Type B pancreatic cell (in vitro differentiated cells): ENCODE results near the gene SPTBN4. TPM values are rescaled to one million over a fixed set of nuclear protein-coding genes. Genes with fewer than 3 reads are reported as not detected.

Experiments
- DNase-seq: peaks from one replicate; pipeline ENCODE4 v3.0.0; 2021; ENCODE audit warnings: mixed read lengths; ENCODE audit not compliant: unreplicated experiment; ENCODE audit errors: extremely low spot score
- H3K27ac Mint-ChIP-seq: 2 replicates; pipeline ENCODE4 v1.8.0; 2021; ENCODE audit warnings: mild to moderate bottlenecking, mixed read lengths
- H3K27me3 Mint-ChIP-seq: 2 replicates; pipeline ENCODE4 v1.8.0; 2021; ENCODE audit warnings: mixed read lengths
- H3K36me3 Mint-ChIP-seq: 2 replicates; pipeline ENCODE4 v1.8.0; 2021; ENCODE audit warnings: mixed read lengths
- H3K4me1 Mint-ChIP-seq: one replicate; pipeline ENCODE4 v1.8.0; 2021; ENCODE audit warnings: mixed read lengths; ENCODE audit not compliant: unreplicated experiment
- H3K4me3 Mint-ChIP-seq: 2 replicates; pipeline ENCODE4 v1.8.0; 2021; ENCODE audit warnings: mild to moderate bottlenecking, mixed read lengths
- H3K9me3 Mint-ChIP-seq: 2 replicates; pipeline ENCODE4 v1.8.0; 2021; ENCODE audit warnings: mixed read lengths
- total RNA-seq: library from RNA; stranded (reverse); gene quantifications from 2 replicates; pipeline ENCODE4 v1.2.1, GENCODE V29; 2021; ENCODE audit warnings: low replicate concordance
- TF ChIP-seq, protein P1 (sequence below): fragments of 200-600 bp; sonication (generic); conservative IDR thresholded peaks from 2 replicates; pipeline ENCODE4 v1.5.0; 2021; ENCODE audit warnings: antibody characterized with exemption, mild to moderate bottlenecking

SPTBN4 gene
- total RNA-seq, 1 donor from 2014 or later = 2.6 TPM

DNA sequence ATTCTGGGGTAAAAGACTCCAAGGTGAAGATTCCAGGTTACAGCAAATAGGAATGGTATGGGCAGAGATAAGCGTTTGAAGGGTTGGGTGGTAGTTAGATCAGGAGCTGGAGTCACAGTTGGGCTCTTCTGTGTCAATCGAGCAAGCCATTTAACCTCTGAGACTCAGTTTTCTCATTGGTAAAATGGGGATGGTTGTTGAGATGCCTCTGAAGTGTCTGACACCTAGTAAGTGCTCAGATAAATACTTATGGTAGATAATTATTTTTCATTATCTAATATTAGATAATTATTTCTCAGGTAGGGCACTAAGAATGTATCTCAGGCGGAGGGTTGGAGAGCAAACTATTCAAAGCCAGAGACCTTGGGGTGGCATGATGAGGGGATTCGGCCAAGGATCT, 142.2 kb downstream of the SPTBN4 start:
- Mint-ChIP-seq H3K27ac (no peak overlapping the region), H3K4me1 (peaks cover 23% of the 10 kb centered on the region), H3K36me3 (peaks cover 9% of the 10 kb centered on the region), H3K27me3 (peaks cover 70% of the 10 kb centered on the region), H3K9me3 (peaks cover 3% of the 10 kb centered on the region), H3K4me3 (peak overlapping the region; percentile 58)
- no peak for DNase-seq
- TF ChIP-seq, protein P1, sequence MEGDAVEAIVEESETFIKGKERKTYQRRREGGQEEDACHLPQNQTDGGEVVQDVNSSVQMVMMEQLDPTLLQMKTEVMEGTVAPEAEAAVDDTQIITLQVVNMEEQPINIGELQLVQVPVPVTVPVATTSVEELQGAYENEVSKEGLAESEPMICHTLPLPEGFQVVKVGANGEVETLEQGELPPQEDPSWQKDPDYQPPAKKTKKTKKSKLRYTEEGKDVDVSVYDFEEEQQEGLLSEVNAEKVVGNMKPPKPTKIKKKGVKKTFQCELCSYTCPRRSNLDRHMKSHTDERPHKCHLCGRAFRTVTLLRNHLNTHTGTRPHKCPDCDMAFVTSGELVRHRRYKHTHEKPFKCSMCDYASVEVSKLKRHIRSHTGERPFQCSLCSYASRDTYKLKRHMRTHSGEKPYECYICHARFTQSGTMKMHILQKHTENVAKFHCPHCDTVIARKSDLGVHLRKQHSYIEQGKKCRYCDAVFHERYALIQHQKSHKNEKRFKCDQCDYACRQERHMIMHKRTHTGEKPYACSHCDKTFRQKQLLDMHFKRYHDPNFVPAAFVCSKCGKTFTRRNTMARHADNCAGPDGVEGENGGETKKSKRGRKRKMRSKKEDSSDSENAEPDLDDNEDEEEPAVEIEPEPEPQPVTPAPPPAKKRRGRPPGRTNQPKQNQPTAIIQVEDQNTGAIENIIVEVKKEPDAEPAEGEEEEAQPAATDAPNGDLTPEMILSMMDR = no peak

DNA sequence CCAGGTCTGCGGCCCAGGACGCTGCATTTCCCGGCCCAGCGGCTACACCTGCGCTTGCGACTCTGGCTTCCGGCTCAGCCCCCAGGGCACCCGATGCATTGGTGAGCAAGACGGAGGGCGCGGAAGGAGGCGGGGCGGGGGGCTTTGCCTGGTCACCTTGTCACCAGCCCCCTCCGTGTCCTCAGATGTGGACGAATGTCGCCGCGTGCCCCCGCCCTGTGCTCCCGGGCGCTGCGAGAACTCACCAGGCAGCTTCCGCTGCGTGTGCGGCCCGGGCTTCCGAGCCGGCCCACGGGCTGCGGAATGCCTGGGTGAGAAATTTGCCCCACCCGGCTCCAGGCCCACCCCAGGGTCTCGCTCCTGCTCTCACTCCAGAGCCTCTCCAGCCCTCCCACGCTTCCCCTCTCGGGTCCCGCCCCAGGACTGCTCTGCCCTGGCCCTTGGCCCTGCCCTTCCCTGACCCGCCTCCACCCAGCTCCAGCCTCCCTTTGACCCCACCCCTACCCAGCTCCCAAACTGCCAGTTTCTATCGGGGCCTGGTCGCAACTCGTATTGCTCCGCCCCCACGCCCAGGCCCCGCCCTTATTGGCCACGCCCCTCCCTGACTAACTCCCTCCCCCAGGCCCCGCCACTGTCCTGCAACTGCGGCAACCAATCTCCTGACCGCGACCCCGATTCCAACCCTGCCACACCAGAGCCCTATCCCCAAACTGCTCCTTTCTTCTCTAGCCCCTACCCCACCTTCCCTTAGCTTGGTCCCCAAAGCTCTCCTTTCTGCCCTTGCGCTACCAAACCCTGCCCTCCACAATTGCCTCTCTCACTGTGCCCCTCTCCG, 143.0 kb downstream of the SPTBN4 start:
- H3K27ac Mint-ChIP-seq = peak overlapping the region; percentile 70
- peaks cover 67% of the 10 kb centered on the region for H3K27me3 Mint-ChIP-seq
- DNase-seq = no peak
- peak overlapping the region; percentile 76 for H3K4me3 Mint-ChIP-seq
- H3K9me3 Mint-ChIP-seq = no peaks in the 10 kb centered on the region
- H3K36me3 Mint-ChIP-seq = peaks cover 9% of the 10 kb centered on the region
- H3K4me1 Mint-ChIP-seq = peaks cover 24% of the 10 kb centered on the region
- TF ChIP-seq, protein P1 = no peak

- TF ChIP-seq, protein P1 = no peak
- Mint-ChIP-seq H3K27ac (peak overlapping the region; percentile 70), H3K36me3 (peaks cover 9% of the 10 kb centered on the region), H3K9me3 (no peaks in the 10 kb centered on the region), H3K4me1 (peaks cover 25% of the 10 kb centered on the region), H3K4me3 (peak overlapping the region; percentile 81), H3K27me3 (peaks cover 64% of the 10 kb centered on the region)
- DNase-seq = no peak
Observed at GRCh38 chr19:40610396-40611064, 143.7 kb downstream of the SPTBN4 start.

- TF ChIP-seq, protein P1 = no peak
- Mint-ChIP-seq H3K9me3 (no peaks in the 10 kb centered on the region), H3K36me3 (peaks cover 13% of the 10 kb centered on the region), H3K27ac (peak overlapping the region; percentile 70), H3K4me1 (peaks cover 20% of the 10 kb centered on the region), H3K27me3 (peaks cover 59% of the 10 kb centered on the region), H3K4me3 (no peak overlapping the region)
- no peak for DNase-seq
Observed at GRCh38 chr19:40611096-40611495, 144.3 kb downstream of the SPTBN4 start.

- DNase-seq = no peak
- Mint-ChIP-seq H3K4me3 (peak overlapping the region; percentile 11), H3K9me3 (no peaks in the 10 kb centered on the region), H3K27me3 (peaks cover 52% of the 10 kb centered on the region), H3K36me3 (peaks cover 13% of the 10 kb centered on the region), H3K27ac (no peak overlapping the region), H3K4me1 (peaks cover 20% of the 10 kb centered on the region)
- TF ChIP-seq, protein P1 = no peak
Observed at GRCh38 chr19:40611900-40612698, 145.3 kb downstream of the SPTBN4 start.
